Progenitor cell of endocrine pancreas (in vitro differentiated cells): ENCODE results near the gene SLC50A1. TPM values are rescaled to one million over a fixed set of nuclear protein-coding genes. Genes with fewer than 3 reads are reported as not detected.
A peak's percentile ranks its signal among the peaks of the same experiment; 100 is the strongest.
"Not testable (repeated sequence)": the region's sequence is repeated elsewhere in the genome, so short reads cannot be mapped to it uniquely, and the experiment has no call there.

Source experiments
- DNase-seq: peaks from one replicate; pipeline ENCODE4 v3.0.0; 2021; ENCODE audit warnings: low spot score; ENCODE audit not compliant: unreplicated experiment
- H3K27ac Mint-ChIP-seq: 2 replicates; pipeline ENCODE4 v1.8.0; 2021; ENCODE audit warnings: mild to moderate bottlenecking, moderate library complexity, mixed read lengths
- H3K27me3 Mint-ChIP-seq: 2 replicates; pipeline ENCODE4 v1.8.0; 2021; ENCODE audit warnings: mixed read lengths
- H3K36me3 Mint-ChIP-seq: 2 replicates; pipeline ENCODE4 v1.8.0; 2022; ENCODE audit warnings: mixed read lengths; ENCODE audit not compliant: insufficient read depth
- H3K4me1 Mint-ChIP-seq: 2 replicates; pipeline ENCODE4 v1.8.0; 2021; ENCODE audit warnings: low read depth, mixed read lengths
- H3K4me3 Mint-ChIP-seq: 2 replicates; pipeline ENCODE4 v1.8.0; 2021; ENCODE audit warnings: low read depth, mild to moderate bottlenecking, moderate library complexity, mixed read lengths
- H3K9me3 Mint-ChIP-seq: 2 replicates; pipeline ENCODE4 v1.8.0; 2021; ENCODE audit warnings: low read depth, mixed read lengths
- total RNA-seq: library from RNA; stranded (reverse); gene quantifications from 2 replicates; pipeline ENCODE4 v1.2.1, GENCODE V29; 2021
- TF ChIP-seq, protein P1 (sequence below): fragments of 200-600 bp; sonication (generic); IDR thresholded peaks from one replicate; pipeline ENCODE4 v1.5.0; 2021; ENCODE audit warnings: antibody characterized with exemption, mild to moderate bottlenecking; ENCODE audit not compliant: unreplicated experiment

Gene SLC50A1
- total RNA-seq, 1 donor from 2014 or later = 33.3 TPM

DNA sequence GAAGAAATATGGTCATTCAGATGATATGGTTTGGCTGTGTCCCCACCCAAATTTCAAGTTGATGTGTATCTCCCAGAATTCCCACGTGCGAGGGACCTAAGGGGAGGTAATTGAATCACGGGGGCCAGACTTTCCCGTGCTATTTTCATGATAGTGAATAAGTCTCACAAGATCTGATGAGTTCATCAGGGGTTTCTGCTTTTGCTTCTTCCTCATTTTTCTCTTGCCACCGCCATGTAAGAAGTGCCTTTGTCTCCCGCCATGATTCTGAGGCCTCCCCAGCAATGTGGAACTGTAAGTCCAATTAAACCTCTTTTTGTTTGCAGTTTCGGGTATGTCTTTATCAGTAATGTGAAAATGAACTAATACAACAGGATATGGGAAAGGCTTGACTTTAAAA, 6.1 kb downstream of the SLC50A1 start:
- Mint-ChIP-seq H3K4me3 (peak overlapping the region; percentile 44), H3K4me1 (peaks cover 9% of the 10 kb centered on the region), H3K36me3 (peaks cover 1% of the 10 kb centered on the region), H3K27me3 (peaks cover 23% of the 10 kb centered on the region), H3K27ac (no peak overlapping the region), H3K9me3 (no peaks in the 10 kb centered on the region)
- TF ChIP-seq, protein P1, sequence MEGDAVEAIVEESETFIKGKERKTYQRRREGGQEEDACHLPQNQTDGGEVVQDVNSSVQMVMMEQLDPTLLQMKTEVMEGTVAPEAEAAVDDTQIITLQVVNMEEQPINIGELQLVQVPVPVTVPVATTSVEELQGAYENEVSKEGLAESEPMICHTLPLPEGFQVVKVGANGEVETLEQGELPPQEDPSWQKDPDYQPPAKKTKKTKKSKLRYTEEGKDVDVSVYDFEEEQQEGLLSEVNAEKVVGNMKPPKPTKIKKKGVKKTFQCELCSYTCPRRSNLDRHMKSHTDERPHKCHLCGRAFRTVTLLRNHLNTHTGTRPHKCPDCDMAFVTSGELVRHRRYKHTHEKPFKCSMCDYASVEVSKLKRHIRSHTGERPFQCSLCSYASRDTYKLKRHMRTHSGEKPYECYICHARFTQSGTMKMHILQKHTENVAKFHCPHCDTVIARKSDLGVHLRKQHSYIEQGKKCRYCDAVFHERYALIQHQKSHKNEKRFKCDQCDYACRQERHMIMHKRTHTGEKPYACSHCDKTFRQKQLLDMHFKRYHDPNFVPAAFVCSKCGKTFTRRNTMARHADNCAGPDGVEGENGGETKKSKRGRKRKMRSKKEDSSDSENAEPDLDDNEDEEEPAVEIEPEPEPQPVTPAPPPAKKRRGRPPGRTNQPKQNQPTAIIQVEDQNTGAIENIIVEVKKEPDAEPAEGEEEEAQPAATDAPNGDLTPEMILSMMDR = no peak
- no peak for DNase-seq

DNA sequence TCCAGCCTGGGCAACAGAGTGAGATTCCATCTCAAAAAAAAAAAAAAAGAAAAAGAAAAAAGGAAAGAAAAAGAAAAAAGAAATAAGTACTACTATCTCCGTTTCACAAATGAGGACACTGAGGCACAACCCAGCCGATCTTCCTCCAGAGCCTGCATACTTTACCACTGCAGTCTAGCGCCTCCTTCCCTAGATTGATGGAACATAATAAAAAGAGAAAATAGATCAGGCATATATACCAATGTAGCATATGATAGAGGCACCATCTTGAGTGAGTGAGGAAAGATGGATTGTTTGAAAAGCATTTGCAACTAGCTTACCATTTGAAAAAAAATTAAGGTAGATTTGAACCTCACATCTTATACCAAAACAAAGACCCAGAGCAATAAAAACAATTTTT, 9.8 kb downstream of the SLC50A1 start:
- Mint-ChIP-seq H3K4me1 (peaks cover under 1% of the 10 kb centered on the region), H3K27ac (no peak overlapping the region), H3K36me3 (no peaks in the 10 kb centered on the region), H3K4me3 (no peak overlapping the region), H3K9me3 (no peaks in the 10 kb centered on the region), H3K27me3 (peaks cover 43% of the 10 kb centered on the region)
- TF ChIP-seq, protein P1 = no peak
- DNase-seq = no peak

DNA sequence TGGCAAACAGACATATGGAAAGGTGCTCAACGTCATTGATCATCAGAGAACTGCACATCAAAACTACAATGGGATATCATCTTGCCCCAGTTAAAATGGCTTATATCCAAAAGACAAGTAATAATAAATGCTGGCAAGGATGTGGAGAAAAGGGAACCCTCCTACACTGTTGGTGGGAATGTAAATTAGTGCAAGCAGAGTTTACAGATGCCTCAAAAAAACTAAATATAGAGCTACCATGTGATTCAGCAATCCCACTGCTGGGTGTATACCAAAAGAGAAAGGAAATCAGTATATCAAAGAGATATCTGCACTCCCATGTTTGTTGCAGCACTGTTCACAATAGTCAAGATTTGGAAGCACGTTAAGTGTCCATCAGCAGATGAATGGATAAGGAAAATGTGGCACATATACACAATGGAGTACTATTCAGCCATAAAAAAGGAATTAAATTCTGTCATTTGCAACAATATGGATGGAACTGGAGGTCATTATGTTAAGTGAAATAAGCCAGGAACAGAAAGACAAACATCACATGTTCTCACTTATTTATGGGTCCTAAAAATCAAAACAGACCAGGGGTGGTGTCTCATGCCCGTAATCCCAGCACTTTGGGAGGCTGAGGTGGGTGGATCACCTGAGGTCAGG, 20.5 kb downstream of the SLC50A1 start:
- H3K27me3 Mint-ChIP-seq = peaks cover 33% of the 10 kb centered on the region
- not testable (repeated sequence) for H3K36me3 Mint-ChIP-seq, H3K4me1 Mint-ChIP-seq, H3K9me3 Mint-ChIP-seq, H3K4me3 Mint-ChIP-seq, DNase-seq, H3K27ac Mint-ChIP-seq

DNA sequence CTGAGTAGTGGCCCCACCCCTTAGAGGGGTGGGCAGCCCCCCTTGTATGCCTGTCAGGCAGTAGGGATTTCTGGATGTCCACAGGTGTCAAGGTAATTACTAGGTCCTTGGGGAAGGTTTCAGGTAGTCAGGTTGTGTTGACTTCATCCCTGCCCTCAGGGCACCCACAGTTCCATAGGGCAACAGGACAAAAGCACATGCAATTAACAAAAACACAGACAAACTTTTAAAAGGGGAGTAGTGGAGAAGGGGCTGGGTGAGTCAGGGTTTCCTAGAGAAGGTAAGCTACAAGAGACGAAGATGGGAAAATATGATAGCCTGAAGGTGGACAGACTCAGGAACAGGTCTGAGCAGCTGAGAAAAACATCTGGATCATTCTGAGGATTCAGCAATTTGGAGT, 23.3 kb downstream of the SLC50A1 start:
- H3K4me1 Mint-ChIP-seq = no peaks in the 10 kb centered on the region
- H3K4me3 Mint-ChIP-seq = no peak overlapping the region
- no peak overlapping the region for H3K27ac Mint-ChIP-seq
- no peaks in the 10 kb centered on the region for H3K9me3 Mint-ChIP-seq
- no peaks in the 10 kb centered on the region for H3K36me3 Mint-ChIP-seq
- peaks cover 25% of the 10 kb centered on the region for H3K27me3 Mint-ChIP-seq
- TF ChIP-seq, protein P1 = no peak
- no peak for DNase-seq

DNA sequence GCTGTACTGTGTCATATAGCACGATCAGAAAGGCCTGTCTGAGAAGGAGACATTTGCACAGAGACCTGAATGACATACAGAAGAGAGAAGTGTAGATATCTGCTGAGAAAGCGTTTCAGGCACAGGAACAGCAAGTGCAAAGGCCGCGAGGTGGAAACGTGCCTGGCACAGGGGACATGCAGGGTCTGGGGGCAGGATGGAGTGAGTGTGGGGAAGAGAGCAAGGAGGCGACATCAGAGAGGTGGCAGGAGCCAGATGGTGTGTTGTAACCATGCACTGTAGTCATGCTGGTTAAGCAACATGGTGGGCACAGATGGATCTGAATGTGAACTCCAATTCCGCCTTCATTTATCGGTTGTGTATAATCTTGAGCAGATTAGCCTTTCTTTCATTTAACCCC, 24.5 kb downstream of the SLC50A1 start:
- Mint-ChIP-seq H3K4me1 (no peaks in the 10 kb centered on the region), H3K27me3 (peaks cover 20% of the 10 kb centered on the region), H3K36me3 (no peaks in the 10 kb centered on the region), H3K27ac (peak overlapping the region; percentile 17), H3K9me3 (no peaks in the 10 kb centered on the region), H3K4me3 (no peak overlapping the region)
- no peak for DNase-seq
- TF ChIP-seq, protein P1 = no peak

DNA sequence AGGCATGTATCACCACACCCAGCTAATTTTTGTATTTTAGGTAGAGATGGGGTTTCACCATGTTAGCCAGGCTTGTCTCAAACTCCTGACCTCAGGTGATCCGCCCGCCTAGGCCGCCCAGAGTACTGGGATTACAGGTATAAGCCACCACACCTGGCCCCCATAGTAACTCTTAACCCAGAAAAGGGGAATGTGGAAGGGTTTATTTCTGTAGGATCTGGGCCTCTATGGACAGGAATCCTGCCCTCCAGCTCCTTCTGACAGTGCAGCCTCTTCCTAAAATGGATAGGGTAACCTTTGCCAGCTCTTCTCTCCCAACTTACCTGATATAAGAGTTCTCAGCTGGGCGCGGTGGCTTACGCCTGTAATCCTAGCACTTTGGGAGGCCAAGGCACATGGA, 27.0 kb downstream of the SLC50A1 start:
- H3K4me1 Mint-ChIP-seq, H3K9me3 Mint-ChIP-seq, H3K4me3 Mint-ChIP-seq, H3K36me3 Mint-ChIP-seq, H3K27ac Mint-ChIP-seq, DNase-seq: not testable (repeated sequence)
- peaks cover 15% of the 10 kb centered on the region for H3K27me3 Mint-ChIP-seq

DNA sequence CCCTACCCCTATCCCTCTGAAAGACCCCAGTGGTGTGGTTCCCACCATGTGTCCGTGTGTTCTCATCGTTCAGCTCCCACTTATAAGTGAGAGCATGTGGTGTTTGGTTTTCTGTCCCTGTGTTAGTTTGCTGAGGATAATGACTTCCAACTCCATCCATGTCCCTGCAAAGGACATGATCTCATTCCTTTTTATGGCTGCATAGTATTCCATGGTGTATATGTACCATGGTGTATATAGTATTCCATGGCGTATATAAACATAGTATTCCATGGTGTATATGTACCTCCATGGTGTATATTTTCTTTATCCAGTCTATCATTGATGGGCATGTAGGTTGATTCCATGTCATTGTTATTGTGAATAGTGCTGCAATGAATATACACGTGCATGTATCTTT, 28.1 kb downstream of the SLC50A1 start:
- not testable (repeated sequence) for DNase-seq, H3K4me1 Mint-ChIP-seq, H3K27ac Mint-ChIP-seq, H3K36me3 Mint-ChIP-seq, H3K9me3 Mint-ChIP-seq, H3K4me3 Mint-ChIP-seq
- H3K27me3 Mint-ChIP-seq = peaks cover 15% of the 10 kb centered on the region

DNA sequence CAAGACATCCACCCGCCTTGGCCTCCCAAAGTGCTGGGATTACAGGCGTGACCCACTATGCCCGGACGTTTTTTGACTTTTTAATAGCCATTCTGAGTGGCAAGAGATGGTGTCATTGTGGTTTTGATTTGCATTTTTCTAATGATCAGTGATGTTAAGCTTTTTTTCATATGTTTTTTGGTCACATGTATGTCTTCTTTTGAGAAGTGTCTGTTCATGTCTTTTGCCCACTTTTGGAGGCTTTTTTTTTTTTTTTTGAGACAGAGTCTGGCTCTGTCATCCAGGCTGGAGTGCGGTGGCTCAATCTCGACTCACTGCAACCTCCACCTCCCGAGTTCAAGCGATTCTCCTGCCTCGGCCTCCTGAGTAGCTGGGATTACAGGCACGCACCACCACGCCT, 29.0 kb downstream of the SLC50A1 start:
- H3K4me3 Mint-ChIP-seq, DNase-seq, H3K36me3 Mint-ChIP-seq, H3K4me1 Mint-ChIP-seq, H3K9me3 Mint-ChIP-seq, H3K27ac Mint-ChIP-seq: not testable (repeated sequence)
- peaks cover 10% of the 10 kb centered on the region for H3K27me3 Mint-ChIP-seq
